Activated naive CD4-positive, alpha-beta T cell treated with anti-CD3 and anti-CD28 coated beads, Interleukin-2, amount 50 U/mL, for 16 hours (primary cell): ENCODE results near the gene ATP11A.

ENCODE experiments used
- DNase-seq: peaks from one replicate; pipeline ENCODE4 v3.0.0-alpha.2; 2020

The ATP11A gene

DNA sequence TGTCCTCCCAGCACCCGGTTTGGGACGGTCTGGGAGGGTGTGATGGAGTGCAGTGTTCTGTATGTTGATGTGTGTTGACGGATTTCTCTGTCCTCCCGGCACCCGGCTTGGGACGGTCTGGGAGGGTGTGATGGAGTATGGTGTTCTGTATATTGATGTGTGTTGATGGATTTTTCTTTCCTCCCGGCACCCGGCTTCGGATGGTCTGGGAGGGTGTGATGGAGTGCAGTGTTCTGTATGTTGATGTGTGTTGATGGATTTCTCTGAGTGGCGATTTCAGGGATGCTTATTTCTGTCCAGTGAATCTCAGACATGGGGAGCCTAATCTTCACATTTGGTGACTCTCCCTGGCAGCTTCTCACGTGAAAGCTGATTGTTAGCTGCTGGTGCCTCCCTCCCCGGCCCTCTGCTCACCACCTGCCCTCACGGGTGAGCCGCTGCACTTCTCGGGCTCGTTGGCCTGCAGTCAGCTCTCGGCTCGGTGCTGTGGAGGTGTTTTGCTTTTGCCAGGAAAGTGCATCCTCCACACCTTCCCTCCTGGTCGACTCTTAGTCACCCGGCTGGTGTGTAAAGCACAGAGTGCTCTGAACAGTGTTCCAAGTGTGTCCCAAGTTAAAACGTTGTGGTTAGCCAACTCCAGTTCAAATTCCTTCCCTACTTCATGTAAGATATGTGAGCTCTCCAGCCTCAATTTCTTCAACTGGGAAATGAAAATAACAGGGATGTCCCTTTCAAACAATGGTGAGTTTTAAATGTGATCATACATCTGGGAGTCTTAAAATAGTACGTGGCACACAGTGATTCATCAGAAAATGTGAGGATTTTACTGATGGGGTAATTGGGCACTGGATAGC lies 54.6 kb downstream of the ATP11A start:
- DNase-seq, result no peak

GRCh38 chr13:112746044-112746443 lies 56.2 kb downstream of the ATP11A start:
- no peak for DNase-seq

DNA sequence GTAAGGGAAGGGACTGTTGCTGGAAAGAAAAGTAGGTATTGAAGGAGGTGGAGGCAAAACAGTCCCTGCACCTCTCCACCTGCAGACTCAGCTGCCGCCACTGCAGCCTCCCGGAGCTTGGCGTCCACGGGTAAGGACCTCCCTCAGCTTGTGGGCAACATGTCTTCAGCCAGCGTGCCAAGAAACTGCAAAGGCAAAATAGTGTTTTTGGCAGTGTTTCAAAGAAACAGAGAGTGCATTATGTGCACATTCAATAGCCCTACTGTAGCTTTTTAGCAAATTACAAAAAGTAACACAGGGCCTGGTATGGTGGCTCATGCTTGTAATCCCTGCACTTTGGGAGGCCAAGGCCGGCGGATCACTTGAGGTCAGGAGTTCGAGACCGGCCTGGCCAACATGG lies 57.4 kb downstream of the ATP11A start:
- DNase-seq, result no peak

GRCh38 chr13:112748947-112749735 lies 59.3 kb downstream of the ATP11A start:
- DNase-seq, result no peak

- no peak for DNase-seq
Measured at GRCh38 chr13:112750570-112750969, 60.7 kb downstream of the ATP11A start.

- DNase-seq, result no peak
Measured at GRCh38 chr13:112751617-112752016, 61.8 kb downstream of the ATP11A start.

DNA sequence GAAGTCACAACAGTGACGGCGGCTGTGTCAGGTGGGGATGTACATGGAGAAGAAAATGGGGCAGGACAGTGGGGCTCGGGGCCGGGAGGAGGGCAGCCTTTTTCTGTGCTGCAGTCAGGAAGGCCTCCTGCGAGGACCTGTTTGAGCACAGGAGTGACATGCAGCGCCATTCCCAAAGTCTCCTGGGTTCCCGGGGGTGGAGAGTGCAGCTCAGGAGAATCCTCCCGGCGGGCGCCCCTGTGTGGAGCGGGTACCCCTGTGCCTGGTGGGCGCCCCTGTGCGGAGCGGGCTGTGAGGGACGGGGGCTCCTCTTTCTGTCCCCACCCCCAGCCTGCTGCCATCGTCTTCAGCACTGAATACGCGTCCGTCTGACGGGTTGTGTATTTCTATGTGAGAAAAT lies 62.4 kb downstream of the ATP11A start:
- DNase-seq, result no peak

GRCh38 chr13:112752711-112753541 lies 63.1 kb downstream of the ATP11A start:
- DNase-seq, result no peak

GRCh38 chr13:112753833-112754232 lies 64.0 kb downstream of the ATP11A start:
- DNase-seq, result no peak

GRCh38 chr13:112754281-112755025 lies 64.6 kb downstream of the ATP11A start:
- no peak for DNase-seq

- no peak for DNase-seq
Measured at GRCh38 chr13:112755331-112755730, 65.5 kb downstream of the ATP11A start.

GRCh38 chr13:112756081-112756480 lies 66.2 kb downstream of the ATP11A start:
- DNase-seq, result no peak

GRCh38 chr13:112756511-112756966 lies 66.7 kb downstream of the ATP11A start:
- DNase-seq, result no peak

DNA sequence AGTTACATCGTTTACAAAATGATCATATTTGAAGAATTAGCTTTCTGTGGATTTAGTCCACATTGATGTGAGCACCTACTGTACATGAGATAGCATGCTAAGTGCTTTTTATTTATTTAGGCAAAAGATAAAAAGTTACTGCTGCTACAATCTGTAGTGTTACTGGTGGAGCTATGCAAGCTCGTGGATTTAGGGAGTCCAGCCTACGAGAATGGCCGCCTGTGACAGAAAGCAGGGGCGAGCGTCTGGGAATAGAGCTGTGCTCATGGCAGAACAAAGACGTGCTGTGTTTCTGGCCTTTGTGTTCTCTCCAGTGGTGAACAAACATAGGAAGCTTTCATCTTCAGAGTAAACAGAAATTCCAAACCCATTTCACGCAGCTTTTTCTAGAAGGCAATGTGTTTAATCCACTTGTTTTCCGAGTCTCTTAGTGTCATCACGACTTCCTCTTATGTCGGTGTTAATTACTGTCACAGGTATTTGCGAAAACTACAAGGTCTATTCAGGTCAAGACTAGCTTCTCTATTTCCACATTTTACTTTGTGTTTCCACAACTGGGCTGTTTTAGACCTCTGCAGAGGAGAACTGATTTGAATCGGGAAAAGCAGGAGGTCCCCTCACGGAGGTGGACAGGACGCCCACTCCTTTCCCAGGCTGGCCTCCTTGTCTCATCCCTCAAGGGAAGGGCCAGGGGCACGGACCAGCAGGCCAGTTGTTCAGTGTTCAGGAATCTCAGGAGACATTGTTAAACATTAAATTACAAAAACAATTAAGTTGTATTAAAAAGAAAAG lies 67.3 kb downstream of the ATP11A start:
- DNase-seq, result no peak

- no peak for DNase-seq
Measured at GRCh38 chr13:112757759-112758086, 67.9 kb downstream of the ATP11A start.

DNA sequence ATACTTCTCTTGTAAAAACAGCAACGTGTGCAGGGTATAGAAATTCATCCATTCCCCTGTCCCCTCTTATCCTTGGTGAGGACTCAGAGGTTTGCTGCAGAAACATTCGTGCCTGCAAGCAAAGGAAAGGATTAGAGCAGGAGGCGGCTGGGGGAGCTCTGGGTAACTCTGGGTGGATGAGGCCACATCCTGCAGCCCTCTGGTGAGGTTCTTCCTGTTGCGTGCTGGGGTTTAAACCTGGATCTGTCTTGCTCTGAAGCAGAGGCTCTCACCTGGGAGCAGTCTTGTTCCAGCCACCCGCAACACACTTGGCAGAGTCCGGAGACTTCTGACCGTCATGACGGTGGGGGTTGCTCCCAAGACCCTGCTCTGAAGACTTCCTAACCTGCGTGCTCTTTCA lies 69.2 kb downstream of the ATP11A start:
- DNase-seq, result no peak

GRCh38 chr13:112759827-112760226 lies 70.0 kb downstream of the ATP11A start:
- no peak for DNase-seq

- DNase-seq, result no peak
Measured at GRCh38 chr13:112760435-112760834, 70.6 kb downstream of the ATP11A start.

DNA sequence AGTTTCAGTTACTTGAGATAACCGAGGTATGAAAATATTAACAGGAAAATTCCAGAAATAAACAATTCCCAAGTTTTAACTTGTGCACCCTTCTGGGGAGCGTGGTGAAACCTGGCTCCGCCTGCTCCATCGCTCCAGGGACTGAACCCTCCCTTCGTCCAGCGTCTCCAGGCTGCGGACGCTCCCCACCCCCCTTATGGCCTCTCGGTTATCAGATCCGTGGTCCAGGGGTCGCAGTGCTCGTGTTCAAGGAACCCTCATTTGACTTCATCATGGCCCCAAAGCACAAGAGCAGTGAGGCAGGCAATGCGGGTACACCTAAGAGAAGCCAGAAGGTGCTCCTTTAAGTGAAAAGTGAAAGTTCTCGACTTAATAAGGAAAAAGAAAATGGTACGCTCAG lies 71.1 kb downstream of the ATP11A start:
- no peak for DNase-seq

DNA sequence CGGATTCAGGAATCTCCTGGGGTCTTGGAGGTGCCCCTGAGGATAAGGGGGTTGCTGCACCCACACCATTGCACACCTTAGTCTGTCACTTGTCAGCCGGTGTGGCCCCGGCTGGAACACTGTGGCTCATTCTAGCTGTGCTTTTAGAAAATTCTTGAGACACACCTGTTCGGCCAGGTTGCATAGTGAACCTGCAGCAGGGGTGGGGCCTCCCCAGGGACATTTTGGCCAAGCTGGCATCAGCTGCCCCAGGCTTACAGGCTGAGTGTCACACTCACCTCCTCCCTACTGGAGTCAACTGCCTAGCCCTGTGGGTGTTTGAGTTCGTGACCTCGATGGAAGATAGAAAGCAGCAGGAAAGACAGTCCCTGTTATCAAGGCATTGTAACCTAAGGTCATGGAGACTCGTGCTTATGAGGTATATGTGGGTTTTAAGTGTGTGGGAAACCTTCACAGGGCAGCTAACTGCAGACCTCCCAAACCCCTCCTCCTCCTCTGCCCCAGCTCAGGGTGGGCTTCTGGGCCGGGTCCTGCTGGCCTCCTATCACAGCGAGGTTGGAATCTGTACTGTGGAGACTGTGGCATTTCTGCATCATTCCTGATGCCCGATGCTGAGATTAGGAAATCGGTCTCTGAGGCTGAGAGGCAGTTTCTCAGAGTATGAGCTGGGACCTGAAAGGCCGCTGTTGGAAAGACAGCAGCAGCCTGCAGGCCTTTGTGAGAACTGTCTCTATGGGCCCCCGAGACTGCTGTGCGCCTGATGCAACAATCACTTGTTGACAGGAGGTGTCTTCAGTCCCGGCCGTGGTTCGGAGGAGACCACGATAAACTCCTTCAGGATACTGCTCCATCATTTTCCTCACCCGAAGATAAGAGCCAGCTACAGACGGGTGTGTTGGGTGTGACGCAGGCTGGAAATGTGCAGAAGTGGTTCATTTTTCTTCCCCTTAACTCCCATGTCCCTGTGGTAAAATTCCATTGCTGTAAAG lies 72.2 kb downstream of the ATP11A start:
- no peak for DNase-seq
